GM19438 (cell line): ENCODE measurements around the gene ARRB2.

ENCODE experiments used
- ATAC-seq: cut with Tn5 transposase; IDR thresholded peaks from one replicate; pipeline ENCODE4 v1.9.1; 2021; ENCODE audit warnings: low read depth; ENCODE audit not compliant: unreplicated experiment

The ARRB2 gene

DNA sequence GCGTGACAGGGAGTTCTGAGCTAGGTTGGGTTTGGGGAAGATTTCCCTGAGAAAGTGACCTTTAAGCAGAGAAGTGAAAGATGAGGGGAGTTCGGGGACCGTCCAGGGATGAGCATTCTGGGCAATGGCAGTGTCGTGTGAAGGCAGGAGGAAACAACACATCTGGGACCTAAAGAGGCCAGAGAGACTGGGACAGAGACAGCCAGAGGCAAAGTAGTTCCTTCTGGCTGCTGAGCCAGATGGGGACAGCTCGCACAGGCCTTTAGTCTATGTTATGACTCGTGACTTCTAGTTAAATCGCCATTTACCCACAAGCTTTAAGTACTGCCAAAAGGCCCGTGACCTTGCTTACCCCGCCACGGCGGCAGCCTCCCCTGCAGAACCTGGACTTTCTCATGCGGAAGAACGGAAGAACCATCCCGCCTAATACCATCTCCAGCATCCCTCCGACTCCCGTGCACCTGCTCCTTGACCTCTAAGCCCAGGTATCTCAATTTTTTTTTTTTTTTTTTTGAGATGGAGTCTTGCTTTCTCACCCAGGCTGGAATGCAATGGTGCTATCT lies 12.3 kb downstream of the ARRB2 start:
- no peak for ATAC-seq

DNA sequence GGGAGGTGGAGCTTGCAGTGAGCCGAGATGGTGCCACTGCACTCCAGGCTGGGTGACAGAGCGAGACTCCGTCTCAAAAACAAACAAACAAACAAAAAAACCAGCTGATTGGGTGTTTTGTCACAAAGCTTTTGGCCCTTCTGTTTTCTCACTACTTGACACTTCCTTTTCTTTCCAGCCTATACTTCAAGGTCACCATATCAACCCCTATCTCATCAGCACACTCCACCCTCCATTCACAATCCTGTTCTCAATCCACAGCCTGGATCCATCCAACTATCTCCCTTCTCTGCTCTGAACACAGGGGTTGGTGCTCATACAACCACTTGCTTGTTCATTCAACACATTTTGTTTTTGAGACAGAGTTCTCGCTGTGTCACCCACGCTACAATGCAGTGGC lies 14.2 kb downstream of the ARRB2 start:
- ATAC-seq: no peak

DNA sequence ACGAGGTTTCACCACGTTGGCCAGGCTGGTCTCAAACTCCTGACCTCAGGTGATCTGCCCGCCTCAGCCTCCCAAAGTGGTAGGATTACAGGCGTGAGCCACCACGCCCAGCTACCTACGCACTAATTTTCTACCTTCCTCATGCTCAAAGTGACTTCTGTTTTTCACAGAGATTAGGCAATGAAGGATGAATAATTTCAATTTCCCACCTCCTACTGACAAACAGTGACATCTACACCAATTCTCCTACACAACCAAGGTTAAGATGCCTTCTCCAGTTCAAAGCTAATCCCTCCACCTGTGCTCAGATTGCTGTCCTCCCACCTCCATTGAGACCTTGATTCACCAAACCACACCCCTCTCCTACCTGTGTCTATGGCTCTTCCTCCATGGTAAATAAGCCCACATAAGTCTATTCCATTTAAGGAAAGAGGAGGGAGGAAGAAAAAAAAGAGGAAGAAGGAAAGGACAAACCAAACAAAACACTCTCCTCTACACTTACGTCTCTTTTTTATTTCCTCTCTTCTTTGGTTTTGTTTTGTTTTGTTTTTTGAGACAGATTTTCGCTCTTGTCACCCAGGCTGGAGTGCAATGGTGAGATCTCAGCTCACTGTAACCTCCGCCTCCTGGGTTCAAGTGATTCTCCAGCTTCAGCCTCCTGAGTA lies 15.3 kb downstream of the ARRB2 start:
- ATAC-seq: no peak

DNA sequence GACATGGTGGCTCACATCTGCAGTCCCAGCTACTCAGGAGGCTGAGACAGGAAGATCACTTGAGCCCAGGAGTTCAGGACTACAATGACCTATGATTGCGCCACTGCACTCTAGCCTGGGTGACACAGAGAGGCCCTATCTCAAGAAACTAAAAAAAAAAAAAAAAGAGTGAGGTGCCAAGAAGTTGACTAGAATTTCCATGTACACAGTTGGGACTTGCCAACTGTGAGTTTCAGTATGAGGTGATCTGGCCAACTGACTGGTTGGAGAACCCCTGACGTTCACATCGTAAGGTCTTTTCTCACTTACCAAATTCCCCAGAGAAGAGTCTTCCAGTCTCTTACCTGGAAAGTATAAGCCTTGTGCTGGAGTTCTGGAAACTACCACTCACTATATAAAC lies 17.7 kb downstream of the ARRB2 start:
- no peak for ATAC-seq

DNA sequence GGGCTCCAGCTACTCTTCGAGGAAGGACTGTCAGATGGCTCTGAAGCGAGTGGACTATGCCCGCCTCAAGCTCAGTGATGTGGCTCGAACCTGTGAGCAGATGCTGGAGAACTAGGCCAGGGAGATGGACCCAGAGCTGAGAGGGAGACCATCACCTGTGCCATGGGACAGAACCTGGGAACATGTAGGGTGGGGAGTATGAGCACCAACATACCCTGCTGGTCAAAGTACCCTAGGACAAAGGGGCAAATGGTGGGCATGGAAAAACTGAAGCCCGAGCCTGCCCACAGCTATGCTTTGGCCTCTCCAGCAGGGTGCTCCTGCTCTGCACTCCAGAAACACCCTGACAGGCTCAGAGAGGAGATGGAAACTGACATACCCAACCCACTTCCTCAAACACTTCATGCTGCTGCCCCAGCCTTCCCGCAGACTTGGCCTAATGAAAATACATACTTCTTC lies 22.7 kb downstream of the ARRB2 start:
- no peak for ATAC-seq

DNA sequence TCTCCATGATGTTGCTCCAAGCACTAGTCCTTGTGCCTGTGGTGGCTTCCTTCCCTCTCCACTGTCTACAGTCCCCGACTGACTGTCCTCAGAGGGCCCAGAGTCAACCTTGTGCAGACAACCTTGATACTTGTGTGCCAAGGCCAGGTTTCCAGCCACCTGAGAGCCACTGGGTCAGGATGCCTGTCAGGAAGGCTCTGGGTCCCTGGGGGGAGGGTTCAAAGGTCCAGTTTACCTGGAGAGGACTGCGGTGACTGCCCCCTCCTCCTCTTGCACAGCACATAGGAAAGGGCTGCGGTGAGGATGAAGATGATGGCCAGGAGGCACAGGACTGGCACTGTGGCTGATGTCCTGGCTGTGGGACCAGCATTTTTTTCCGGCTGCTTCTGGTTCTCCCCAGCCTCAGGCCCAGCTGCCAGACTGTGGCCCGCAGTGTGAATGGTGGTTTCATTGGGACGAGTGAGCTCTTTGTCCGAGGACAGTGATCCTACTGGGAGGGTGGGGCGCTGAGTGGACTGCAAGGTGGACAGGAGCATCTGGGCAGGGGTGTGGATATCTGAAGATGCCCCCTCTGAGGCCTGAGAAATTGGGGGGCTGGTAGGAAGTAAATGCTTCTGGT lies 24.5 kb downstream of the ARRB2 start:
- no peak for ATAC-seq

DNA sequence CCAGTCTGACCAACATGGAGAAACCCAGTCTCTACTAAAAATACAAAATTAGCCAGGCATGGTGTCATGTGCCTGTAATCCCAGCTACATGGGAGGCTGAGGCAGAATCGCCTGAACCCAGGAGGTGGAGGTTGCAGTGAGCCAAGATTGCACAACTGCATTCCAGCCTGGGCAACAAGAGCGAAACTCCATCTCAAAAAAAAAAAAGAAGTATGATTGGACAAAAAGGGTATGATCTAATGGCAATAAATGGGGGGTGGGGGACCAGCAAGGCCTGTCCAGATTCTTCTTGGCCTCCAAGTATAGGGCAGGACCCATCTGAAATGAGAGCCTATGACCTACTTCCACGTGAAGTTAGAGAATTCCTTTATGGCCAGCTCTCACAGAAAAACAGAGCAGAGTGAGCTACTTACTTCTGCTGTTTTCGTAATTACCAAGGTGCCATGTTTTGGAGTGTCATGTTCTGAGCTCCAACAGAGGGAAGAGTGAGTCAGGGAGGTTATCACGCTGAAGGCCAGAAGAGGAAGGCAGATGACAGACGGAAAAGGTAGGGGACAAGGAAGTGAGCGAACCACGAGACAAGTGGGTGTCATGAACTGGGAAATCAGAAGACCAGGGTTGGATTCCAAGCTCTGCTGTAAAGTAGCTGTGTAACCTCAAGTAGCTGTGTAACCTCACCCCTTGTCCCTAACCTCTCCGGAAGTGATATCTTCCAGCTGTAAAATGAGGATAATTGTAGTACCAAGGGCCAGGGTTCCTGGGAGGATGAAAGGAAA lies 25.6 kb downstream of the ARRB2 start:
- ATAC-seq: no peak

DNA sequence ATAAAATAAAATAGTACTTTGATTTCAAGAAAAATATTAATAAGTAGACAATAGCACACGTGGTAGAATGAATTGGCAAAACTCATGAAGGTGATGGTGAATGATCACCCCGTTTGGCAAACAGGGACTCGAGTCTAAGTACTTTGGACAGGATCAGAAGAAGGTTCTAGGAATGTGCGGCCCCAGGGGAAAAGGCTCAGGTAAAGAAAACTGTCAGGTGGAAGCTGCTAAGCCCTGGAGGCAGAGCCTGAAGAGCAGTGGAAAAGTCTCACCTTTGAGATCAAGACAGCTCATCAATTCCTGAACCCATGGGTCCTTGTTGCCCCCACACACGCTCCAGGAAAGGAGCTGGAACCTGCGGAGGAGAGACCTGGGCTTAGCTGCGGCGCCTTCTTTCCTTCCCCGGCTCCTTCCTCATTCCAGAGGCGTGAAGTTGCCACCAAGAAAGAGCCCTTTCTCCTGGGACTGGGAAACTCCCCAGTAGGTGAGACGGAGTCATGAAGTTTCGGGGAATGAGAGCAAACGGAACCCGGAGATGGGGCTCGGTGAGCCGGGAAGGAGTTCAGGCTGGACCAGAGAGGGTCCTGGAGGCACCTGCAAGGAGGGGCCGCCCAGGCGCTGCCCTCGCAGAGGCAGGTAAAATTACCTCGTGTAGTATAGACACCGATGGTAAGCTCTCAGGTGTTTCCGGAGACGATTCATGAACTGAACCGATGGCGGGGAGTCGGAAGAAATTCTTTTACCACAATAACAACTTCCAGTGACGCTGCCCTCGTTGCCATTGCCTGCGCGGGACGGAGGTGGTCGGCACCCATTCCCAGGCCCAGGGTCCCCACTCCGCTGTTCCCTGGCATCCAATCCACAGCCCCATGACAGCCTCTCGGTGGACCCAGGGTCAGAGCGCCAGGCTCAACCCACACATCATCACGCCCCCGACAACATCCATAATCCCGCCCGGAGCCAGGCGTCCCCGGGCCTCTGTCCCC lies 28.0 kb downstream of the ARRB2 start:
- no peak for ATAC-seq

DNA sequence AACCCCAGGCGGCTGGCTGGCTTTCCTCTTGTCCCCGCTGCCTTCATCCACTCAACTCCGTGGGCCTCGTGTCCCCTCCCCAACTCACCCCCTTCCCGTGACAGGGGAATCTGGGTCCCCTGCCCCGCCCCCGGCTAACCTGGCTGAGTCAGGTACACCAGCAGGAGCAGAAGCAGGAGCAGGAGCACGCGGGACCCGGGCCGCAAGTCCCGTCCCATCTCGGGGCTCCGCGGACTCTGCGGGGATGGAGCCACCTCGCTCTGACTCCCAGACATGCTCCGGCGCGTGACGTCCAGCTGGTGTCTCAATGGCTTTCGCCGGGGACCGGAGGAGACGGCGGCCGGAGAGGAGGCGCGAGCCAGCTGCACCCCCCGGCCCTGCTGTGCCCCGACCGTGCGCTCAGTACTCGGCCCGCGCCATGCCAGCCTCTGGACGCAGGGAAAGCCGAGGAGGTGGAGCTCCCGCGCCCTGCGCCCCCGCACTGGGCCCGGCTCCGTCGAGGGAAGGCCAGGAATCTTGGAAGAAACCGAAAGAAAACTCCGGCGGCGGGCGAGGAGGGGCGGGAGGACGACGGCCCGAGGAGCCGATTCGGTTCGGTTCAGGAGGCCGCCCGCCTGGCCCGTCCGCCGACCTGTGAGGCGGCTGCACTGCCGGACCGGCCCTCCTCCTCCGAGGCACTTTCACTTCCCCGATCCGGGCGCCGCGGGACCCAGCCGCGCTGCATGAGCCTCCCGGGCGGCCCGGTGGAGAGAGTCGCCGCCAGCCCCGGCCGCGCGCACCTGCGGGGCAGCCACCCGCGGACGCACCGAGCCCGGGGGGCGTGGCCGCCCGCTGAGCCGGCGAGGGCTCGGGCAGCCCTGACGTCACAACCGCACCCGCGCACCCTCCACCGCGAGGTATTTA lies 28.9 kb downstream of the ARRB2 start, which contains the start of the genes CXCL16 and ZMYND15:
Gene CXCL16, minus strand, starts transcription at position 807 of the 903 bp plus-strand sequence. Its CDS starts 589 bp downstream, at position 218.
Gene ZMYND15, plus strand, starts transcription at position 712 of the 903 bp plus-strand sequence. CDS start 716 bp downstream, outside the sequence.
- peak; percentile 60 for ATAC-seq

DNA sequence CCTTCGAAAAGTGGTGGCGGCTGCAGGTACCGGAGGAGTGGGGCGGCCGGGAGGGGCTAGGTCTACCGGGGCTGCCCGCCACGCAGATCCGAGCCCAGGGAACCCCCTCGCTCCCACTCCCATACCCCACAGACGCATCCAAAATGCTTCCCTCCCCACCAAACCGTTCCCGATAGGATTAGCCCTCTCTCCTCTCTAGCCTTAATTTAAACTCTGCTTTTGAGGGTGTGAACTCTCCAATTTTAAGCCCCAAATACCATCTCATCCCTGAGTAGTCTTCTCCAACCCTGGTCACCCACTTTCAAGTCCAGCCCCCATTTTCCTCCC lies 29.6 kb downstream of the ARRB2 start:
- ATAC-seq: no peak

DNA sequence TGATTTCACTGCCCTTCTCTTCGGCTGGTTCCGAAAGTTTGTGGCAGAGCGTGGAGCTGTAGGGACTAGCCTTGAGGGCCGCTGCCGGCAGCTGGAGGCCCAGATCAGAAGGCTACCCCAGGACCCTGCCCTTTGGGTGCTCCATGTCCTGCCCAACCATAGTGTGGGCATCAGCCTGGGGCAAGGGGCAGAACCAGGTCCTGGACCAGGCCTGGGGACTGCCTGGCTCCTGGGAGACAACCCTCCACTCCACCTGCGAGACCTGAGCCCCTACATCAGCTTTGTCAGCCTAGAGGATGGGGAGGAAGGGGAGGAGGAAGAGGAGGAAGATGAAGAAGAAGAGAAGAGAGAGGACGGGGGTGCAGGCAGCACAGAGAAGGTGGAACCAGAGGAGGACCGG lies 30.2 kb downstream of the ARRB2 start:
- no peak for ATAC-seq

DNA sequence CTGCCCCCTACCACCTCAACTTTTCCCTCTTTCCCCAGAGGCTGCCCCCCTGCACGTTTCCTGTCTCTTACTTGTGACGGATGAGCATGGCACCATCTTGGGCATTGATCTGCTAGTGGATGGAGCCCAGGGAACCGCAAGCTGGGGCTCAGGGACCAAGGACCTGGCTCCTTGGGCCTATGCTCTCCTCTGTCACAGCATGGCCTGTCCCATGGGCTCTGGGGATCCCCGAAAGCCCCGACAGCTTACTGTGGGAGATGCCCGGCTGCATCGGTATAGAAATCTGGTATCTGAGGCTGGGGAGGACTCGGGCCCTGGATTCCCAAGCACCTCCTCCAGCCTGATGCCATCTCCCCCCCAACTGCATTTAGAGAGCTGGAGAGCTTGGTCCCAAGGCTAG lies 31.1 kb downstream of the ARRB2 start:
- no peak for ATAC-seq

DNA sequence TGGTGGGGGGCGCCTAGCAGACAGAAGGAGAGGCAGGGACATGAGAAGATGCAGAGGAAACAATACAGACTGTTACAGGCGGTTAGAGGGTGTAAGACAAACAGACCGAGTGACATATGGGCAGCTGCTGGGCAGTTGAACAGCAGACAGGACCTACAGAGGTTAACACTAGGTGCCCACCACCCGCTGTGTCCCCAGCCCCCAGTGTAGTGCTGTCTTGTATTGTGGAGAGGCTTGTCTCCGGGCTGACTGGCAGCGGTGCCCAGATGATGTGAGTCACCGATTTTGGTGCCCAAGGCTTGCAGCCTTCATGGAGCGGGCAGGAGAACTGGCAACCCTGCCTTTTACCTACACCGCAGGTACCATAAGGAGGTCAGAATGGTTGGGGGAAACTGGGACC lies 31.7 kb downstream of the ARRB2 start:
- no peak for ATAC-seq

DNA sequence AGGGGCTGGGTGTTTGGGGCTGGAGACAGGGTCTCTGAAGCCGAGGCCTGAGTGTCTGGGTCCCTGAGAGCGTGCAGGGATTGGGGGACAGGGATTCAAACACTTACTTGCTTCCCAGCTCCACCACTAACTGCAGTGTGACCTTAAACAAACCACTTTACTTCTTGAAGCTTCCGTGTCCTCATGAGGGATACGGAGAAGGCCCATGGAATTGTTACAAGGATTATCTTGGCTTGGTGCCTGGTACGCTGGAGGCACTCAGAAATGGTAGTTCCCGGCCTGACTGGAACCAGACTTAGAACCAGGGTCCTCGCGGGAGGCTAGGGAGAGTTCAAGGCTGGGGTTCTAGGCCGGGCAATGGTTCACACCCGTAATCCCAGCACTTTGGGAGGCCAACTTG lies 32.2 kb downstream of the ARRB2 start:
- no peak for ATAC-seq

DNA sequence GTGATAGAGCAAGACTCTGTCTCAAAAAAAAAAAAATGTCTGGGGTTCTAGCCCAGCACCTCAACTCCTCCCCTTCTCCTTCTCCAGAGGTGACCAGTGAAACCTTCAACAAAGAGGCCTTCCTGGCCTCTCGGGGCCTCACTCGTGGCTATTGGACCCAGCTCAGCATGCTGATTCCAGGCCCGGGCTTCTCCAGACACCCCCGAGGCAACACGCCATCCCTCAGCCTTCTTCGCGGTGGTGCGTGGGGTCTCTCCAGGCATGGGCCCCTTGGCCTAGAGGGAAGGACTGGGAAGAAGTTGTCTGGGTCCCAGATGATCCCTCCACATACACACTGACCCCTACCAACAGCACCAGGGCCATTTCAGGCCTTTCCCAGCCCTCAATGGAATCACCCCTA lies 32.8 kb downstream of the ARRB2 start:
- ATAC-seq: no peak

DNA sequence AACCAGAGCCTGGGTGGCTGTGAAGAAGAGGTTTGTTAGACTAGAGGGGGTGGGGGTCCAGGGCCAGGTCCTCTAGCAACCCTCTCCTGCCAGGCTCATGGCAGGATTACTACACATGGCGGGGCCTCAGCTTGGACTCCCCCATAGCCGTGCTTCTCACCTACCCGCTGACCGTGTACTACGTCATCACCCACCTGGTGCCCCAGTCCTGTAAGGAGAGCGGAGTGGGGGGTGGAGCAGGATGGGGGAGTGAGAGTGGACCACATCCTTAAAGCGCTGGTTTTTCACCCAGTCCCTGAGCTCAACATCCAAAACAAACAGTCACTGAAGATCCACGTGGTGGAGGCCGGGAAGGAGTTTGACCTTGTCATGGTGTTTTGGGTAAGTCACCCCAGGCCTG lies 33.5 kb downstream of the ARRB2 start:
- ATAC-seq: no peak

DNA sequence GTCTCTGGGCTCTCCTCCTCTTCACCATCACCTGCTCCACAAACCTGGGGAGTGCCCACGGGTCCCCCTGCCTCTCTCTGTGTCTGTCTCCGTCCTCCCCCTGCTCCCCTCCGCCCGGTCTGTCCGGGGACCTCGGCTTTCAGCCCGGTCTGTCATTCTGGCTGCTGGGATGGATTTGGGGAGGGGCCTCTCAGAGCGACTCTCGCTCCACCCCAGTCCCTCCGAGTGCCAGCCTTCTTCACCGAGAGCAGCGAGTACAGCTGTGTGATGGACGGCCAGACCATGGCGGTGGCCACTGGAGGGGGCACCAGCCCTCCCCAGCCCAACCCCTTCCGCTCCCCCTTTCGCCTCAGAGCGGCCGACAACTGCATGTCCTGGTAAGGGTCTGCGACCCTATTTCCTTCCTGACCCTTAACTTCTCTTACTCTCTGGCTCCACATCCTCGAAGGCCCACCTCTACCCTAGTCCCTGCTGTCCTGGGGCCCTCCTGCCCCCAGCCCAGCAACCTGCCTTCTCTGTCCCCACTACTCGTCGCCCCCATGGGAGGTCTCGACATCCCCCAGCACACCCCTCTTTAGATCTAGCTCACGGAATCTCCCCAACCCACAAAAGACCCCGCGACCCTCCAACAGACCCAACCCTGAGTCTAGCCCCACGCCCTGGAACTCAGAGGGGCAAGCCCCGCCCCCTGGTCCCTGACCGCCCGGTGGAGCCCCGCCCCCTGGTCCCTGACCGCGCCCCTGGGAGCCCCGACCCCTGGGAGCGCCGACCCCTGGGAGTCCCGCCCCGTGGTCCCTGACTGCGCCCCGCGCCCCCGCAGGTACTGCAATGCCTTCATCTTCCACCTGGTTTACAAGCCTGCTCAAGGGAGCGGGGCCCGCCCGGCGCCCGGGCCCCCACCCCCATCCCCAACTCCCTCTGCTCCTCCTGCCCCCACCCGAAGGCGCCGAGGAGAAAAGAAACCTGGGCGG lies 34.9 kb downstream of the ARRB2 start:
- no peak for ATAC-seq

DNA sequence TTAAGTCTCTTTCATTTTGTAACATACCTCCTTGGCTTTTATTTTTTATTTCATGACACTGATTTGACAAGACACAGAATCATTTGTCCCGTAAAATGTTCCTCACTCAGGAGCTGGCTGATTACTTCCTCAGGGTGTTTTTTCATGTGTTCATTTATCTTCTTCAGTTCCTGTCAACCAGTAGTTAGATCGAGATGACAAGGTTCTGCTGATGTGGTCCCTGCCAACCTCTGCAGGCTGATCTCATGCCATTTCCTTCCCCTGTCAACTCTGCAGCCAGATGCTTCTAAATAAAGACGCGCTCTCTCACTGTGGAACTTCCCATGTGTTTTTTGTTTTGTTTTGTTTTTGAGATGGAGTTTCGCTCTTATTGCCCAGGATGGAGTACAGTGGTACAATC lies 37.4 kb downstream of the ARRB2 start:
- no peak for ATAC-seq
